Measurements from ENCODE around the gene UAP1. TPM values are rescaled to one million over a fixed set of nuclear protein-coding genes. Genes with fewer than 3 reads are reported as not detected.

UAP1 gene
- polyA plus RNA-seq, 1 of the 3 experiments (the other 2 are of a cell fraction) = 32.3 TPM

DNA sequence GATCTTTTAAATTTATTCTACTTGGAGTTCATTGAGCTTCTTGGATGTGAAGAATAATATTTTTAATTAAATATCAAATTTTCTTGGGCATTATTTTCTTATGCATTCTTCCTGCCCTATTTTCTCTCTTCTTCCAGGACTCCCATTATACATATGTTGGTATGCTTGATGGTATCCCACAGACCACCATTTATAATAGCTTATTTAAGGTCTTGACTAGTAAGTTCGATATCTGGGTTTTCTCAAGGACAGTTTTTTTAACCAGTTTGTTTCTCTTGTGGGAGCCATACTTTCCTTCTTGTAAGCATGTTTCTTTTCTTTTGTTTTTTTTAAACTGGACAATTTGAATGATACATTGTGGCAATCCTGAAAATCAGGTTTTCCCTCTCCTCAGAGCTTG is 55.3 kb downstream of the UAP1 start:
- CTCF ChIA-PET = interaction anchor here (0.6 to 3.3 kb wide), 5 partner anchors 10 to 561 kb away, joined by 3 to 13 read pairs (median 4); no protein-coding TSS in a partner anchor
- Histone ChIP-seq H3K27me3 (ENCODE audit: insufficient read depth) (no peaks in the 10 kb centered on the region), H3K4me2 (no peak overlapping the region), H3K9me3 (peaks cover 25% of the 10 kb centered on the region), H3K9me2 (no peaks in the 10 kb centered on the region), H3K4me1 (ENCODE audit: control insufficient read depth in 1 of 2, insufficient read depth in 2 of 2, low read depth in 1 of 2, low read length in 1 of 2) (peaks cover 2 to 6% of the 10 kb centered on the region in 2 experiments; a peak in 3 of 4 replicates), H3K27ac (ENCODE audit: low read depth in 2 of 2, low read length in 1 of 2) (no peak overlapping the region), H2AFZ (ENCODE audit: low read depth) (no peak overlapping the region), H4K20me1 (ENCODE audit: insufficient read depth) (no peaks in the 10 kb centered on the region), H3K9ac (no peak overlapping the region), H3F3A (replicated peaks; ENCODE audit: insufficient read depth) (peaks cover 11% of the 10 kb centered on the region), H3K36me3 (replicated peaks in 1 of 2; ENCODE audit: control insufficient read depth in 1 of 2, insufficient read depth in 2 of 2, low read length in 1 of 2) (peaks cover 2 to 34% of the 10 kb centered on the region in 2 experiments), H3K79me2 (ENCODE audit: insufficient read depth) (no peaks in the 10 kb centered on the region), H3K4me3 (ENCODE audit: low read depth in 2 of 2, low read length in 1 of 2) (no peak overlapping the region)
- DNase-seq = no peak
- POLR2A ChIA-PET = no interaction called here
- 81% methylated on average over 1 of the region's 1 CpG for WGBS (ENCODE audit: low lambda C conversion rate)
- TF ChIP-seq RXRA (IDR thresholded peaks at IDR 0.05; ENCODE audit: borderline replicate concordance, low read depth) (no peak), EP300 (IDR thresholded peaks at IDR 0.05; ENCODE audit: borderline replicate concordance in 1 of 2, low read depth in 1 of 2, low read length in 1 of 2) (no peak), MXI1 (IDR thresholded peaks at IDR 0.05; ENCODE audit: low read depth, low read length) (no peak), RCOR1 (IDR thresholded peaks at IDR 0.05; ENCODE audit: low read length) (no peak), NRF1 (IDR thresholded peaks at IDR 0.05; ENCODE audit: low read depth, low read length) (no peak), ELF1 (IDR thresholded peaks at IDR 0.05) (no peak), TCF12 (IDR thresholded peaks at IDR 0.05) (no peak), TEAD4 (IDR thresholded peaks at IDR 0.05; ENCODE audit: borderline replicate concordance, insufficient read depth) (no peak), CHD2 (IDR thresholded peaks at IDR 0.05; ENCODE audit: low read length, partially characterized antibody) (no peak), FOSL2 (IDR thresholded peaks at IDR 0.05; ENCODE audit: borderline replicate concordance, low read depth) (no peak)
- TF ChIP-seq, protein P1, sequence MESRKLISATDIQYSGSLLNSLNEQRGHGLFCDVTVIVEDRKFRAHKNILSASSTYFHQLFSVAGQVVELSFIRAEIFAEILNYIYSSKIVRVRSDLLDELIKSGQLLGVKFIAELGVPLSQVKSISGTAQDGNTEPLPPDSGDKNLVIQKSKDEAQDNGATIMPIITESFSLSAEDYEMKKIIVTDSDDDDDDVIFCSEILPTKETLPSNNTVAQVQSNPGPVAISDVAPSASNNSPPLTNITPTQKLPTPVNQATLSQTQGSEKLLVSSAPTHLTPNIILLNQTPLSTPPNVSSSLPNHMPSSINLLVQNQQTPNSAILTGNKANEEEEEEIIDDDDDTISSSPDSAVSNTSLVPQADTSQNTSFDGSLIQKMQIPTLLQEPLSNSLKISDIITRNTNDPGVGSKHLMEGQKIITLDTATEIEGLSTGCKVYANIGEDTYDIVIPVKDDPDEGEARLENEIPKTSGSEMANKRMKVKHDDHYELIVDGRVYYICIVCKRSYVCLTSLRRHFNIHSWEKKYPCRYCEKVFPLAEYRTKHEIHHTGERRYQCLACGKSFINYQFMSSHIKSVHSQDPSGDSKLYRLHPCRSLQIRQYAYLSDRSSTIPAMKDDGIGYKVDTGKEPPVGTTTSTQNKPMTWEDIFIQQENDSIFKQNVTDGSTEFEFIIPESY (IDR thresholded peaks at IDR 0.05; ENCODE audit: borderline replicate concordance, low read depth) = no peak
- TF ChIP-seq, protein P2, sequence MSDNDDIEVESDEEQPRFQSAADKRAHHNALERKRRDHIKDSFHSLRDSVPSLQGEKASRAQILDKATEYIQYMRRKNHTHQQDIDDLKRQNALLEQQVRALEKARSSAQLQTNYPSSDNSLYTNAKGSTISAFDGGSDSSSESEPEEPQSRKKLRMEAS (IDR thresholded peaks at IDR 0.05; ENCODE audit: low read depth) = no peak
- TF ChIP-seq, protein P3, sequence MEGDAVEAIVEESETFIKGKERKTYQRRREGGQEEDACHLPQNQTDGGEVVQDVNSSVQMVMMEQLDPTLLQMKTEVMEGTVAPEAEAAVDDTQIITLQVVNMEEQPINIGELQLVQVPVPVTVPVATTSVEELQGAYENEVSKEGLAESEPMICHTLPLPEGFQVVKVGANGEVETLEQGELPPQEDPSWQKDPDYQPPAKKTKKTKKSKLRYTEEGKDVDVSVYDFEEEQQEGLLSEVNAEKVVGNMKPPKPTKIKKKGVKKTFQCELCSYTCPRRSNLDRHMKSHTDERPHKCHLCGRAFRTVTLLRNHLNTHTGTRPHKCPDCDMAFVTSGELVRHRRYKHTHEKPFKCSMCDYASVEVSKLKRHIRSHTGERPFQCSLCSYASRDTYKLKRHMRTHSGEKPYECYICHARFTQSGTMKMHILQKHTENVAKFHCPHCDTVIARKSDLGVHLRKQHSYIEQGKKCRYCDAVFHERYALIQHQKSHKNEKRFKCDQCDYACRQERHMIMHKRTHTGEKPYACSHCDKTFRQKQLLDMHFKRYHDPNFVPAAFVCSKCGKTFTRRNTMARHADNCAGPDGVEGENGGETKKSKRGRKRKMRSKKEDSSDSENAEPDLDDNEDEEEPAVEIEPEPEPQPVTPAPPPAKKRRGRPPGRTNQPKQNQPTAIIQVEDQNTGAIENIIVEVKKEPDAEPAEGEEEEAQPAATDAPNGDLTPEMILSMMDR (IDR thresholded peaks at IDR 0.05) = no peak

DNA sequence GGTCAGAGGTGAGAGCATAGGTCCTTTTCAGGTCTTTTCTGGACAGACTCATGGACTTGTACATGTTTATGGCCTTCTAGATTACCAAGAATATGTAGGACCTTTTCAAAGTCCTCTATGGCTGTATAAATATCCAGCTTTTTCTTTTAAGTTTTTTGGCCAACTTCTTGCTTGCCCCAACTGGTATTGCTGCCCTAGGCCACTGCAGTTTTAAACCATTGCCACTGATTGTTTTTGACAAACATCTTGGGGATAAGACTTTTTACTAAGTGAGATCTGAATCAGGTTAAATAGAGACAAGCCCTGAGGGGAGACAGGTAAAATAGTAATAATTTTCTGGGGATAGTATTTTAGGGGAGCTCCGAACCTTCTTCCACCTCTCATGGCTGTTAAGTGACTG is 56.0 kb downstream of the UAP1 start:
- ChIA-PET POLR2A (no interaction called here), CTCF (interaction anchor here (0.6 to 3.3 kb wide), 5 partner anchors 9 to 561 kb away, joined by 3 to 13 read pairs (median 4); no protein-coding TSS in a partner anchor)
- Histone ChIP-seq H3K27me3 (ENCODE audit: insufficient read depth) (no peaks in the 10 kb centered on the region), H3K36me3 (replicated peaks in 1 of 2; ENCODE audit: control insufficient read depth in 1 of 2, insufficient read depth in 2 of 2, low read length in 1 of 2) (peaks cover 2 to 34% of the 10 kb centered on the region in 2 experiments), H3K9me3 (peaks cover 25% of the 10 kb centered on the region), H3K4me3 (ENCODE audit: low read depth in 2 of 2, low read length in 1 of 2) (no peak overlapping the region), H3K9ac (no peak overlapping the region), H3K27ac (ENCODE audit: low read depth in 2 of 2, low read length in 1 of 2) (no peak overlapping the region), H3K9me2 (no peaks in the 10 kb centered on the region), H3K4me1 (ENCODE audit: control insufficient read depth in 1 of 2, insufficient read depth in 2 of 2, low read depth in 1 of 2, low read length in 1 of 2) (peaks cover 2 to 6% of the 10 kb centered on the region in 2 experiments; a peak in 3 of 4 replicates), H2AFZ (ENCODE audit: low read depth) (no peak overlapping the region), H4K20me1 (ENCODE audit: insufficient read depth) (no peaks in the 10 kb centered on the region), H3K79me2 (ENCODE audit: insufficient read depth) (no peaks in the 10 kb centered on the region), H3K4me2 (no peak overlapping the region), H3F3A (replicated peaks; ENCODE audit: insufficient read depth) (peaks cover 8% of the 10 kb centered on the region)
- TF ChIP-seq EZH2phosphoT487 (IDR thresholded peaks at IDR 0.05; ENCODE audit: borderline replicate concordance, low read depth) (no peak), TCF12 (IDR thresholded peaks at IDR 0.05) (no peak), NFIC (IDR thresholded peaks at IDR 0.05; ENCODE audit: borderline replicate concordance) (no peak), CHD2 (IDR thresholded peaks at IDR 0.05; ENCODE audit: low read length, partially characterized antibody) (no peak), ELF1 (IDR thresholded peaks at IDR 0.05) (no peak)
- TF ChIP-seq, protein P4, sequence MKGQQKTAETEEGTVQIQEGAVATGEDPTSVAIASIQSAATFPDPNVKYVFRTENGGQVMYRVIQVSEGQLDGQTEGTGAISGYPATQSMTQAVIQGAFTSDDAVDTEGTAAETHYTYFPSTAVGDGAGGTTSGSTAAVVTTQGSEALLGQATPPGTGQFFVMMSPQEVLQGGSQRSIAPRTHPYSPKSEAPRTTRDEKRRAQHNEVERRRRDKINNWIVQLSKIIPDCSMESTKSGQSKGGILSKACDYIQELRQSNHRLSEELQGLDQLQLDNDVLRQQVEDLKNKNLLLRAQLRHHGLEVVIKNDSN (IDR thresholded peaks at IDR 0.05; ENCODE audit: borderline replicate concordance, low read depth) = no peak
- TF ChIP-seq, protein P1 (IDR thresholded peaks at IDR 0.05; ENCODE audit: borderline replicate concordance, low read depth) = no peak
- WGBS (ENCODE audit: low lambda C conversion rate) = 91% methylated on average over 1 of the region's 1 CpG
- no peak for DNase-seq

Measured in SK-N-SH (cell line).